HPDE6-E6E7 (cell line): Measurements from ENCODE around the gene UBA1.
"Not testable (repeated sequence)": the region's sequence is repeated elsewhere in the genome, so short reads cannot be mapped to it uniquely, and the experiment has no call there.

Experiments
- DNase-seq: peaks from one replicate; pipeline ENCODE4 v3.0.0; 2011; ENCODE audit warnings: missing footprints; ENCODE audit errors: extremely low spot score

UBA1 gene

DNA sequence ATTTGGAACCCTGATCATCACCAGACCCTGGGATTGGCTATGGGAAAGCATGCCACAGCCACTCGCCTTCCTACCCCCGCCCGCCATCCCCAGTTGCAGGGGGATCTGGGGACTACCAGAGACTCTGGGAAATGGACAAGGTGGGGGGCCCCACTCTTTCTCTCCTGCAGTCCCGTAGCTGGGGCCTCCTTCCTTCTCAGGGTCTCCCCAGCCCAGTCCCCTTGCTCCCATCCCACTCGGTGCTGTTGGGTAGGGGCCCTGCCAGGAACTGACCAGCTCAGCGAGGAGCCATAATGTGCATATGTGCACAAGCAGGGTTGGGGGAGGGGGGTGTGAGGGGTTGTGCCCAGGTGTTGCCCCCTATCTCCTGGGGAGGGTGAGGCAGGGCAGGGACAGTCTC is 35.8 kb downstream of the UBA1 start:
- no peak for DNase-seq

DNA sequence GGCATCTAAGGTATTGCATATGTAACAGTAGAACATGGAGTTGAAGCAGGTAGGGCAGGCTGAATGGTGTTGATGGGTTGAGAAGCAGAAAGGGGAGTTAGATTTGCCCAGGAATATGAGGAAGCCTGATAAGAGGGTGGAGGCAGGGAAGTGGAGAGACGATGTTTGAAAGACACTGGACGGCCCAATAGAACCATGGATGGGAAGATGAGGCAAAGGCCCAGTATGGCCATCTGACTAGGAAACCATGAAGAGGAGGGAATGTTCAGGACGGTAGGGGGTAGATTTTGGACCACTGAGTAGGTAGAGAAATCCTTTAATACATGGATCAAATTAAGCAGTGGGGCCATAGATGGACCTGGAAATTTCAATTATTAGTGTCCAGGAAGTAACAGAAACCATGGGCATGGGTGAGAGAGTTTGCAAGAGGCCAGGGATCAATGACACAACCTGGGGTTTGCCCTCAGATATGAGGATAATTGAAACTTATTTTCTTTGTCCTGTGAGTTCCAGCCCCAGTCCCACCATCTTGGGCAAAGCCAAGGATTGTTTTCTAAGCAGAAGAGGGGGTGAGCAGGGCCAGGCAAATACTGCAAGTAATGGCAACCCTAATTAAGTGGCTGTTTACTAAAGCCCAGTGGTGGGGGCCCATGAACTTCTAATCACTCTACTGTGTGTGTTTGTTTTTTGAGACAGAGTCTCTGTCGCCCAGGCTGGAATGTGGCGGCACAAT is 36.7 kb downstream of the UBA1 start:
- DNase-seq: no peak

DNA sequence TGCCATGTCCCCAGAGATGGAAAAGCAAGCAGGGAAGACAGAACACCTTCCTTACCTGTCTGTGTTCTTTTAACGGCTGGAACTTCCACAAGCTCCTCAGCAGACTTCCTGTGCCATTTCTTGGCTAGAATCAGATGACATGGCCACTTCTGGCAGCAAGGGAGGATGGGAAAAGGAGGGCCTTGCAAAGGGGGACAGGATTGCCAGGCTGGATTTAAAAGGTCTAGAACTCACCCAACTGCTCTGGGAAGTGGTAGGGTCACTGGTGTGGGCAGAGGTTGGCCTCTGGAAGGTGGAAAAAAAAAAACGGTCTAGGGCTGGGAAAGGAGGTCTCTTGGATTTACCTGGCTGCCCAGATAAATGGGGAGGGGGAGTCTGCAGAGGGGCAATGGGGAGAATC is 37.5 kb downstream of the UBA1 start:
- no peak for DNase-seq

DNA sequence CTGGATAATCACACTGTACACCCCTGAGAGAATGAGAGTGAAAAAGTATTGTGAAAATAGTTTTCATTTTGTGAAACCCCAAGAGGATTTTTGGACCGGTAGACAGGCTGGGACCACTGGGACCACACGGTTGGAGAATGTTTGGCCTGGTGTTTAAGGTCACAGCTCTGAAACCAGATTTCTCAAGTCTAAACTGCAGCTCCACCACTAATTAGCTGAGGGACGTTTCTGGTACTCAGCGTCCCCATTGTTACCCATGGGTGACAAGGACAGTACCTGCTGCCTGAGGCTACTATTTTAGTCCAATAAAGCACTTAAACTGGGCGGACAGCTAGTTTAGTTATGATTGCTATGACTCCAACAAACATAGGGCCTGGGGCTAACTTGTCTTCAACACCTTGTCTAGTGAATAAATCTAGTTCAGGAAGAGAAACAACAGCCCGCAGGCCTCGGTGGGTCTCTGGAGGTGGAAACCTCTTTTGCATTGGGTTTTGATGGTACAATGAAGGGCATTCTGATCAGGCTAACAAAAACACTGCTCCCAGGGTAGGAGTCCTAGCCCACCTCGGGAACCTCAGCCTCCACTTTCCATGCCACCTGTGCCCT is 38.7 kb downstream of the UBA1 start:
- DNase-seq: no peak

DNA sequence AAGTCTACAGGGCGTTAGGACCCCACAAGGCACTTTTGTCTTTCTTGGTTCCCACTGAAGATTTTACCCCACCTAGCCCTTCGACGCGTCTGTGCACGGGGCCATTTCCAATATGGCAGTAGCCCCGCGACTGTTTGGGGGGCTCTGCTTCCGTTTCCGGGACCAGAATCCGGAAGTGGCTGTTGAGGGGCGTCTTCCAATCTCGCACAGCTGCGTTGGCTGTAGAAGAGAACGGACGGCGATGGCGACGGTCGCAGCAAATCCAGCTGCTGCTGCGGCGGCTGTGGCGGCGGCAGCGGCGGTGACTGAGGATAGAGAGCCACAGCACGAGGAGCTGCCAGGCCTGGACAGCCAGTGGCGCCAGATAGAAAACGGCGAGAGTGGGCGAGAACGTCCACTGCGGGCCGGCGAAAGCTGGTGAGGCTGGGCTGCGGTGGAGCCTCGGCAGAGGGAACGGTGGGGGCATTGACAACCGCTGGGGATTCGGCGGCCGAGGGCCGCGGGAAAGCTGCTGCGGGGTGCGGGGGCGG is 39.2 kb downstream of the UBA1 start, which contains the start of gene USP11:
Gene USP11, plus strand, starts transcription at position 207 of the 530 bp plus-strand sequence. Its CDS starts 35 bp downstream, at position 242.
- no peak for DNase-seq

DNA sequence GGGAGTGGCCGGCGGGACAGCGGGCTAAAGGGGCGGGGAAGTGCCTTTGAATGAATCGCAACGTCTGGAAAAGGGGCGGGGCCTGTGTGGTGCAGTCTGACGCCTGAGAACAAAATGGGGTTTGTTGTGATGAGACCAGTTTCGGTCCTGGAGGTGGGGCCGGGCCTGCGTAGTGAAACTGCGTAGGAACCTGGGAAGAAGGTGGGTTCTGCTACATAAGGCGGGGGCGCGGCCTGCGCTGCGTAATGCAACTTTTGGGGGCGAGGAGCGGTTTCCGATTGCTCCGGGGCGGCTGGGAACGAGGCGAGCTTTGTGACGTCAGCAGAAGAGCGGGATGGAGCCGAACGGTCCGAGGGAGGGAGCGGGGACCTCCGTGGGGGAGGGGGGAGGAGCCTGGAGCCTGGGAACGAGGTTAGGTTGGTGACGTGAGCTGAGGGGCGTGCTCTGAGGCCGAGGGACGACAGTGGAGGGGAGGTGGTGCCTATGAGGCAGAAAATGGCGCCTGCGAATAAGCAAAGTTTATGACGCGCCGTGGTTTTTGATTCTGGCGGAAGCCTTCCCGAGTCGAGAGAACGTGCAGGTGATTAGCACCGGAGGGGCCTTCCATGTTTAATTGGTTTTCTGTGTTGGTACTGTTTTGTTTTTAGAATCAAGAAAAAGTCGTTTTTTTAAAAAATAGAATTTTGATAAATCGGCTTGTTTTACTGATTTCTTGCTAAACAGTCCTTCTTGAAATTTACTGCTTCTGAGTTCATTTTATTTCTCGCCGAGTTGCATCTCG is 39.9 kb downstream of the UBA1 start:
- DNase-seq: peak; percentile 64

DNA sequence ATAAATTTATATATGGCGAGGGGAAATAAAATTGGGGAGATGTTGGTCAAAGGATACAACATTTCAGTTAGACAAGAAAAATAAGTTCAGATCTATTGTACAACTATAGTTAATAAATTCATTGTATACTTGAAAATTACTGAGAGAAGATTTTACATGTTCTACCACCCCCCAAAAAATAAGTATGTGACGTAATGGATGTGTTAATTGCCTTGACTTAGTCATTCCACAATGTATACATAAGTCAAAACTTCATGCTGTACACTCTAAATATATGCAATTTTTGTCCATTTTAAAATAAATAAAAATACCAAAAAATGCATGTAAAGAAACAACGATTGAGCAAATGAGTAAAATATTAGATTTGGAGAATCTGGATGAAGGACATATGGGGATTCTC is 41.0 kb downstream of the UBA1 start:
- DNase-seq: no peak

DNA sequence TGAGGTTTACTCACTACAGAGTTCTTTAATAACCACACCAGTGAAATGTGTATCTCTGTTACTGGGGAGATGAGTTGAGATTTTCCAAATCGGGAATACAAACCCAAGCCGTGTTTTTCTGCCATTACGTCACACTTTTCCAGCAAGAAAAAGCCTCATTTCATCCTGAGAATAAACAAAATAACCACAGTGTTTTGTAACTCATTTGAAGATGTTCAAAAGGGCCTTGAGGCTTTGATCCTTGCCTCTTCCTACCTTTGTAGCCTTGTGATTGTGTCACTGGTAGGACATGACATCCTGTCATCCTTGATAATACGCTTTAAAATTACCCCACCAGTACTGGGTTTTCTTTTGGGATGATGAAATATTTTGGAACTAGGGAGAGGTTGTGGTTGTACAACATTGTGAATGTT is 42.1 kb downstream of the UBA1 start:
- no peak for DNase-seq

DNA sequence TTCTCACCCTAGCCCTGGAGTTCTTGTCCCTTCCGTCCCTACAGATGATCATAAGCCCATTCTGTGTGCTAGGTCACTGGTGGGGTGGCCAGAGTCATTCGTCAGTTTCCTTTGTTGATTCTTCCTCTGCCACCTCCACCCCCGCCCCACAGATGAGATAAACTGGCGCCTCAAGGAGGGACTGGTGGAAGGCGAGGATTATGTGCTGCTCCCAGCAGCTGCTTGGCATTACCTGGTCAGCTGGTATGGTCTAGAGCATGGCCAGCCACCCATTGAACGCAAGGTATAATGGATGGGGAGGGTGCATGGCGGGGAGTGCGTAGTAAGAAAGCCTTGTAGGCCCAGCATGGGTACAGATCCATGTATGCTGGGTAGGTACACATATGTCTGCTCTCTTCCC is 45.6 kb downstream of the UBA1 start:
- no peak for DNase-seq

DNA sequence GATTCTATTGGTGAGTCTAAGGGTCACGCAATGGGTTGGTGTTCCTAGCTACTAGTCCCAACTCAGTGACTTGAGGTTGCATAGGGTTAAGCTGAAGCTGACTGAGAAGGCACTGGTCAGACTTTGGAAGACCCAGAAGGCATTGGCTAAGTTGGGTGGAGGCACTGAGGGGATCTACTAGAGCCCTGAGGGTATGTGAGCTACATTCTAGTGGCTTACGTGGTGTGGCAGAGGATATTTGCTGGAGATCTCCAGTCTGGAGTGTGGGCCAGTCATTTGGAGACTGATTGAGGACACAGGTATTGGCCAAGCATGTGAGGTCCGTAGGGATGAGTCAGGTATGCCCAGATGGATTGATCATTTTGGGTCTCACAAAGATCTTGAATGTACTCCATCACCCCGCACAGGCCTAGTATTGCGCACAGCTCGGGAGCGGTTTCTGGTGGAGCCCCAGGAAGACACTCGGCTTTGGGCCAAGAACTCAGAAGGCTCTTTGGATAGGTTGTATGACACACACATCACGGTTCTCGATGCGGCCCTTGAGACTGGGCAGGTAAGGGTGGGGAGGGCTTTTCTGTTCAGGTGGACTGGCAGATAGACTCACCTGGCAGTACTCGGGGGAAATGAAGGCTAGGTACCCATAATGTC is 46.4 kb downstream of the UBA1 start:
- no peak for DNase-seq

DNA sequence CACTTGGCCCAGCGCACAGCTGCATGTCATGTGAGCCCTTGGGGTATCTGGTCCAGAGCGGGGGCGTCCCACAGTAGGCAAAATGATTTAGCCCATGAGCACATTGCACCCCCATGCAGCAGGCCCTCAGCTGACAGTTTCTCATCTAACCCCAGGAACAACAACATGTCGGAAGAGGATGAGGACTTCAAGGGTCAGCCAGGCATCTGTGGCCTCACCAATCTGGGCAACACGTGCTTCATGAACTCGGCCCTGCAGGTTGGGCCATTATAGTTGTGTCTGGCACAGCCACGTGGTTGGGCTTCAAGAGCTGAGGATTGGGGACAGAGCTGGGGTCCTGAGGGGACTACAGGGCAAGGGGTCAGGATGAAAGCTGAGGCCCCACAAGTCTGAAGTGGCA is 47.0 kb downstream of the UBA1 start:
- no peak for DNase-seq

DNA sequence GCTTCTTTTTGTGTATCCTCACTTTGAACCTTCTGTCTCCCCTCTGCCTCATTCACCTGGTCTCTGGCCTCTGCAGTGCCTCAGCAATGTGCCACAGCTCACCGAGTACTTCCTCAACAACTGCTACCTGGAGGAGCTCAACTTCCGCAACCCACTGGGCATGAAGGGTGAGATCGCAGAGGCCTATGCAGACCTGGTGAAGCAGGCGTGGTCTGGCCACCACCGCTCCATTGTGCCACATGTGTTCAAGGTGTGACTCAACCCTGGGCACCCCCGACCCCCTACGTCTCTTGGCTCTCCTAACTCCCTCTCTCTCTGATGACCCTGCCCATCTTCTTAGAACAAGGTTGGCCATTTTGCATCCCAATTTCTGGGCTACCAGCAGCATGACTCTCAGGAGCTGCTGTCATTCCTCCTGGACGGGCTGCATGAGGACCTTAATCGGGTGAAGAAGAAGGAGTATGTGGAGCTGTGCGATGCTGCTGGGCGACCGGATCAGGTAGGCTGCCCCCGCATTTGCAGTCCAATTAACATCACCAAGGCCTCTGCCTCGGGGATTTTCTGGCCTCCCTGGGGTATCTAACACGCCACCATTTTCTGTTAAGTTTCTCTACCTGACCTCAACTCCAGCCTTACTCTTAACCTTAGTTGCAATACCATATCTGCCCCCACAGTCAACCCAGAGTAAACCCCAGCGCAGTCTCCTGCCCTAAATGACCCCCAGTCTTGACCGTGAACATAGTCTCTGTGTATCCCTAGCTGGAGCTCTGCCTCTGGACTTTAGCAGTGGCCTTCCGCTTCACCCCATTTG is 47.8 kb downstream of the UBA1 start:
- DNase-seq: no peak

DNA sequence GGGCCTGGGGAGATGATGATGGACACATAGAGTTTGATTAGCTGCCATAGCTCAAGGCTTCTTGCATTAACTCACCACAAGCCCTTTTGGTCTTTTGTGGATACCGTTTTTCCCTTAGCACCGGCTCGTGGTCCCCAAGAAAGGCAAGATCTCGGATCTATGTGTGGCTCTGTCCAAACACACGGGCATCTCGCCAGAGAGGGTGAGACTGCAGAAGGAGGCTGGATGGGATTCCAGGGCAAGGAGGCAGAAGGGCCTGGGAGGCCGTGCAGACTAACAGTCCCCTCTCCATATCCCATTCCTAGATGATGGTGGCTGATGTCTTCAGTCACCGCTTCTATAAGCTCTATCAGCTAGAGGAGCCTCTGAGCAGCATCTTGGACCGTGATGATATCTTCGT is 48.7 kb downstream of the UBA1 start:
- no peak for DNase-seq

DNA sequence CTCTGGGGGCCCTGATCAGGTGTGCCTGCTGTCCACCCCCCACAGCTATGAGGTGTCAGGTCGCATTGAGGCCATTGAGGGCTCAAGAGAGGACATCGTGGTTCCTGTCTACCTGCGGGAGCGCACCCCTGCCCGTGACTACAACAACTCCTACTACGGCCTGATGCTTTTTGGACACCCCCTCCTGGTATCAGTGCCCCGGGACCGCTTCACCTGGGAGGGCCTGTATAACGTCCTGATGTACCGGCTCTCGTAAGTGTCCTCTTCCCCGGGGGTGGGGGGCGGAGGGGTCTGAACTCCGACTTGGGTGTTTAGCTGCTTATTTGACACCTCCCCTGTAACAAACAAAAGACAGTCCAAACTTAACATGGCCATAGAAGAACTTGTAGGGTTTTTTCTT is 49.7 kb downstream of the UBA1 start:
- DNase-seq: no peak

DNA sequence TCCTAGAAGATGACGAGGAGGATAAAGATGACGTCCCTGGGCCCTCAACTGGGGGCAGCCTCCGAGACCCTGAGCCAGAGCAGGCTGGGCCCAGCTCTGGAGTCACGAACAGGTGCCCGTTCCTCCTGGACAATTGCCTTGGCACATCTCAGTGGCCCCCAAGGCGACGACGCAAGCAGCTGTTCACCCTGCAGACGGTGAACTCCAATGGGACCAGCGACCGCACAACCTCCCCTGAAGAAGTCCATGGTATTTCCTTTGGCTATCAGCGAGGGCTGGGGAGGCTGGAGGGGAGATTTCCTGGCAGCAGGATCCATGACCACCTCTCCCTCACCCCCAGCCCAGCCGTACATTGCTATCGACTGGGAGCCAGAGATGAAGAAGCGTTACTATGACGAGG is 51.0 kb downstream of the UBA1 start:
- no peak for DNase-seq

DNA sequence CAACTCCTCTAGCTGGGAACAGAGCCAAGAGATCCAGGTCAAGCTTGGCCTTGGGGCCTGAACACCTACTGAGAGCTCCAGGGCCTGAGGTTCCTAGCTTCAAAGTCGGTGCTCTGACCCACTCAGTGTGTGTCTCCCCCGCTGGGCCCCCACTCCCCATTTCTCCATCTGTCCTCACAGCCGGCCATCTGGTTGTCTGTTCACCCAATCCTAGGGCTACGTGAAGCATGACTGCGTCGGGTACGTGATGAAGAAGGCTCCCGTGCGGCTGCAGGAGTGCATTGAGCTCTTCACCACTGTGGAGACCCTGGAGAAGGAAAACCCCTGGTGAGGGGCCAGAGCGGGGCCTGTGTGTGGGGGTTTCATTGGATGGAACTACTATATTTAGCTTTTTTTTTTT is 51.5 kb downstream of the UBA1 start:
- no peak for DNase-seq

DNA sequence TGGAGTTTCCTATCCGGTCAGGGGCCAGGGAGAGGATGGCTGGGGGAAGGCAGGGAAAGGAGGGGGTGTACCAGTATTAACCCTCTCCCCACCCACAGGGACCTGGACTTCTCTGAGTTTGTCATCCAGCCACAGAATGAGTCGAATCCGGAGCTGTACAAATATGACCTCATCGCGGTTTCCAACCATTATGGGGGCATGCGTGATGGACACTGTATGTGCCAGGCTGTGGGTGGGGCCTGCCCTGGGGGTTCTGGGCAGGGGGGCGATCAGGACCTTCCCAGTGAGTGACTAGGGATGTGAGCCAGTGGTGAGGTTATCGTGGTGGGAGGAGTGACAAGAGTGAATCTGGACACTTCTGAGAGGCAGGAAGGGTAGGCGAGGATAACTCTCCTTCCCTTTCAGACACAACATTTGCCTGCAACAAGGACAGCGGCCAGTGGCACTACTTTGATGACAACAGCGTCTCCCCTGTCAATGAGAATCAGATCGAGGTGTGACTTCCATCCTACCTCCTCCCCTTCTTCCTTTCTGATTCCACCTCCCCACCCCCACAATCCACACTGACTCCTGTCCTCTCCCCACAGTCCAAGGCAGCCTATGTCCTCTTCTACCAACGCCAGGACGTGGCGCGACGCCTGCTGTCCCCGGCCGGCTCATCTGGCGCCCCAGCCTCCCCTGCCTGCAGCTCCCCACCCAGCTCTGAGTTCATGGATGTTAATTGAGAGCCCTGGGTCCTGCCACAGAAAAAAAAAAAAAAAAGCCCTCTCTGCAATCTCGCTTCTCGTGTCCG is 53.8 kb downstream of the UBA1 start:
- no peak for DNase-seq

DNA sequence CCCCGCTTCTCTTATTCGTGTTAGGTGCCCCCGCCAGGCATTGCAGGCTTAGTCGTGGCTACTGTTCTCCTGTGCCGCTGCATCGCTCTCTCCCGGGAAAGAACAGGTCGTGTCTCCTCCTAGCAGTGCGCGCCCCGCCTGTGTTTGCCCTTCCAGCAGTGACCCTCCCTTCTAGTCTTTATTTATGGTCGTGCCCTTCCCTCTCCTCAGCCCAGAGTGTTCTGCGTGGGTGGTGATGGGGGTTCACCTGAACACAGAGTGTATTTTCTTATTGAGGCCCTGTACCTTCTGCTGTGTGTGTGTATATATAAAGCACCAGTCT is 54.3 kb downstream of the UBA1 start:
- DNase-seq: no peak

DNA sequence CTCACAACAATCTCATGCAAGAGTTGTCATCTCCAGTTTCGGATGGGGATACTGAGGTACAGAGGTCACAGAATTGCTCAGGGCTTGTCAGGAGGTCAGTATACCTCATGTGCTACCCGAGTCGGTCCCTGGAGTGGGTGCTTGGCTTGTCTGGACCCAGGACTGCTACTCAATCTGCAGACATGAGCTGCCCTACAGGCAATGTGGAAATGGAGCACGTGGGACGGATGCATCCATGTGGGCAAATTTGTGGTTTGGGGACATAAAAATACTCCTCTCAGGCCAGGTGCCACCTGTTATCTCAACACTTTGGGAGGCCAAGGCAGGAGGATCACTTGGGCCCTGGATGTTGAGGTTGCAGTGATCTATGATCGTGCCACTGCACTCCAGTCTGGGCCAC is 54.9 kb downstream of the UBA1 start:
- no peak for DNase-seq

DNA sequence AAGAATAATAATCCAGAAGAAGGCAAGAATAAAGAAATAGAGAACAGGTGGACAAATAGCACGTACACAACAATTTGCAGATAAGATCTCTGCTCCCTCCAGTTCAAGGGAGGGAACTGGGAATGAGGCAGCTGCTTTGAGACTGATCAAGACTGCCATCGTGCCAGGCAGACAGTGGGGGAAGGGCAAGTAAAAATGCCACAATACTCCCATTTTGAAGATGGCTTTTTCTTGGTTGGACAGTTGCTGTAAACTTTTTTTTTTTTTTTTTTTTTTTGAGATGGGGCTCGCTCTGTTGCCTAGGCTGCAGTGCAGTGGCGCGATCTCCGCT is 56.4 kb downstream of the UBA1 start:
- no peak for DNase-seq

DNA sequence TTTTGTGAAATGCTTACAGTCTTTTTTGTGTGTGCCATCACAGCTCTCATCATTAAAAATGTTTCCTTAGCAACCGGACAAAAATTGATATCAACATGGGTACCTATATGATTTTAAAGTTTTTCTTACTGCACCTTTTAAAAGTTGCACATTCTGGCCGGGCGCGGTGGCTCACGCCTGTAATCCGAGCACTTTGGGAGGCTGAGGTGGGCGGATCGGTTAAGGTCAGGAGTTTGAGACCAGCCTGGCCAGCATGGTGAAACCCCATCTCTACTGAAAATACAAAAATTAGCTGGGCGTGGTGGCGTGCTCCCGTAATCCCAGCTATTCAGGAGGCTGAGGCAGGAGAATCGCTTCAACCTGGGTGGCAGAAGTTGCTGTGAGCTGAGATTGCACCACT is 64.0 kb downstream of the UBA1 start:
- DNase-seq: not testable (repeated sequence)
